Measurements from ENCODE around the gene COX4I1. TPM values are rescaled to one million over a fixed set of nuclear protein-coding genes. Genes with fewer than 3 reads are reported as not detected.

The COX4I1 gene
- total RNA-seq, 2 donors from 2014 or later = 220 to 234 TPM

- TF ChIP-seq CTCF (IDR thresholded peaks at IDR 0.05) = no peak
- no peak overlapping the region for H3K4me3 ChIP-seq
- peaks cover 3 to 6% of the 10 kb centered on the region in 2 donors for H3K4me1 ChIP-seq (ENCODE audit: control insufficient read depth in 1 of 2, low read depth in 2 of 2)
- H3K27ac ChIP-seq = no peak overlapping the region
- DNase-seq (ENCODE audit: low spot score) (no peak), ATAC-seq (ENCODE audit: insufficient number of reproducible peaks, low FRiP score, low read depth) (no peak)
- H3K36me3 ChIP-seq = peaks cover 31% of the 10 kb centered on the region
- no peaks in the 10 kb centered on the region for H3K27me3 ChIP-seq (replicated peaks; ENCODE audit: insufficient read depth)
- no peaks in the 10 kb centered on the region for H3K9me3 ChIP-seq
Measured at GRCh38 chr16:85777583-85778310, 21.7 kb upstream of the COX4I1 start.

- Histone ChIP-seq H3K36me3 (peaks cover 31% of the 10 kb centered on the region), H3K27ac (no peak overlapping the region)
- no peak for ATAC-seq (ENCODE audit: insufficient number of reproducible peaks, low FRiP score, low read depth)
Measured at GRCh38 chr16:85778873-85779272, 20.6 kb upstream of the COX4I1 start.

GRCh38 chr16:85780281-85780680 lies 19.2 kb upstream of the COX4I1 start:
- Histone ChIP-seq H3K4me1 (ENCODE audit: control insufficient read depth in 1 of 2, low read depth in 2 of 2) (peaks cover 3 to 6% of the 10 kb centered on the region in 2 donors), H3K27me3 (replicated peaks; ENCODE audit: insufficient read depth) (no peaks in the 10 kb centered on the region), H3K4me3 (no peak overlapping the region), H3K36me3 (peaks cover 31% of the 10 kb centered on the region), H3K9me3 (no peaks in the 10 kb centered on the region), H3K27ac (no peak overlapping the region)
- no peak for ATAC-seq (ENCODE audit: insufficient number of reproducible peaks, low FRiP score, low read depth)
- no peak for DNase-seq (ENCODE audit: low spot score)
- no peak for TF ChIP-seq CTCF (IDR thresholded peaks at IDR 0.05)

More at GRCh38 chr16:85778873-85779272, 20.6 kb upstream of the COX4I1 start:
- Histone ChIP-seq H3K9me3 (no peaks in the 10 kb centered on the region), H3K4me3 (no peak overlapping the region), H3K27me3 (replicated peaks; ENCODE audit: insufficient read depth) (no peaks in the 10 kb centered on the region), H3K4me1 (ENCODE audit: control insufficient read depth in 1 of 2, low read depth in 2 of 2) (peaks cover 3 to 6% of the 10 kb centered on the region in 2 donors)
- TF ChIP-seq CTCF (IDR thresholded peaks at IDR 0.05) = no peak
- no peak for DNase-seq (ENCODE audit: low spot score)

GRCh38 chr16:85781156-85781555 lies 18.3 kb upstream of the COX4I1 start:
- TF ChIP-seq CTCF (IDR thresholded peaks at IDR 0.05) = no peak
- Histone ChIP-seq H3K9me3 (no peaks in the 10 kb centered on the region), H3K27ac (no peak overlapping the region), H3K4me3 (no peak overlapping the region), H3K36me3 (peaks cover 26% of the 10 kb centered on the region), H3K4me1 (ENCODE audit: control insufficient read depth in 1 of 2, low read depth in 2 of 2) (peaks cover 3 to 6% of the 10 kb centered on the region in 2 donors), H3K27me3 (replicated peaks; ENCODE audit: insufficient read depth) (no peaks in the 10 kb centered on the region)
- no peak for ATAC-seq (ENCODE audit: insufficient number of reproducible peaks, low FRiP score, low read depth)
- DNase-seq (ENCODE audit: low spot score) = no peak

- DNase-seq (ENCODE audit: low spot score) = no peak
Measured at GRCh38 chr16:85781695-85782370, 17.7 kb upstream of the COX4I1 start.

More at GRCh38 chr16:85781695-85782370, 17.7 kb upstream of the COX4I1 start:
- H3K9me3 ChIP-seq = no peaks in the 10 kb centered on the region
- H3K27me3 ChIP-seq (replicated peaks; ENCODE audit: insufficient read depth) = no peaks in the 10 kb centered on the region
- TF ChIP-seq CTCF (IDR thresholded peaks at IDR 0.05) = no peak
- no peak overlapping the region for H3K4me3 ChIP-seq
- H3K36me3 ChIP-seq = peaks cover 30% of the 10 kb centered on the region
- H3K27ac ChIP-seq = no peak overlapping the region
- H3K4me1 ChIP-seq (ENCODE audit: control insufficient read depth in 1 of 2, low read depth in 2 of 2) = peaks cover 3 to 6% of the 10 kb centered on the region in 2 donors
- no peak for ATAC-seq (ENCODE audit: insufficient number of reproducible peaks, low FRiP score, low read depth)
